CD4-positive, alpha-beta T cell (primary cell): ENCODE results near the gene GRM8. TPM values are rescaled to one million over a fixed set of nuclear protein-coding genes. Genes with fewer than 3 reads are reported as not detected.

Experiments used
- ATAC-seq: fragments of 200-7000 bp; cut with Tn5 transposase; one replicate; pipeline ENCODE4 v1.10.0; 2022; ENCODE audit warnings: mild to moderate bottlenecking; ENCODE audit not compliant: poor library complexity
- CTCF ChIA-PET: fragments of 350-600 bp; sonication (Branson Sonifier 250); formaldehyde crosslinking; loops from one replicate; lab custom pipeline; 2021; ENCODE audit warnings: antibody characterized with exemption, inconsistent platforms; lab: Charles Lee
- POLR2A ChIA-PET: fragments of 350-600 bp; sonication (Branson Sonifier 250); formaldehyde crosslinking; loops from one replicate; lab custom pipeline; 2021; ENCODE audit warnings: antibody characterized with exemption, inconsistent platforms; lab: Charles Lee
- DNase-seq, 14 experiments: peaks; one replicate each; pipeline ENCODE4 v3.0.0-alpha.2; 2013 to 2020; ENCODE audit warnings: mixed read lengths in 2 of 14
- H3K27ac ChIP-seq, 2 donors: one replicate each; pipeline versions ENCODE4 v1.5.1 to v1.7.0; 2013; ENCODE audit warnings: low read length in 2 of 2, low read depth in 1 of 2, mild to moderate bottlenecking in 1 of 2
- H3K27me3 ChIP-seq, 2 experiments: 1 replicate in 1 of 2; 2 replicates in 1 of 2; pipeline versions ENCODE4 v1.6.1 to v1.7.0; 2013; ENCODE audit warnings: low read length in 2 of 2, control low read depth in 1 of 2, mild to moderate bottlenecking in 1 of 2, moderate library complexity in 1 of 2; ENCODE audit not compliant: insufficient read depth in 2 of 2, control insufficient read depth in 1 of 2
- H3K36me3 ChIP-seq: one replicate; pipeline ENCODE4 v1.6.1; 2013; ENCODE audit warnings: low read length, control low read depth; ENCODE audit not compliant: insufficient read depth
- H3K4me1 ChIP-seq: one replicate; pipeline ENCODE4 v1.6.1; 2013; ENCODE audit warnings: low read length, control low read depth; ENCODE audit not compliant: insufficient read depth
- H3K4me3 ChIP-seq: one replicate; pipeline ENCODE4 v1.5.1; 2013; ENCODE audit warnings: mild to moderate bottlenecking, low read length, moderate library complexity
- H3K9me3 ChIP-seq, 2 experiments: 1 replicate in 1 of 2; 2 replicates in 1 of 2; pipeline versions ENCODE4 v1.6.1 to v1.7.0; 2013; ENCODE audit warnings: low read length in 2 of 2, mild to moderate bottlenecking in 2 of 2, control low read depth in 1 of 2, moderate library complexity in 1 of 2; ENCODE audit not compliant: control insufficient read depth in 1 of 2, insufficient read depth in 1 of 2
- H3K27ac Mint-ChIP-seq: one replicate; pipeline ENCODE4 v1.8.0; 2020; ENCODE audit warnings: mixed read lengths
- H3K27me3 Mint-ChIP-seq: one replicate; pipeline ENCODE4 v1.8.0; 2021; ENCODE audit warnings: mixed read lengths
- H3K36me3 Mint-ChIP-seq: one replicate; pipeline ENCODE4 v1.8.0; 2021; ENCODE audit warnings: low read depth, mixed read lengths
- H3K4me1 Mint-ChIP-seq: one replicate; pipeline ENCODE4 v1.8.0; 2021; ENCODE audit warnings: low read depth, mixed read lengths
- H3K4me3 Mint-ChIP-seq: one replicate; pipeline ENCODE4 v1.8.0; 2020; ENCODE audit warnings: mild to moderate bottlenecking, mixed read lengths
- H3K9me3 Mint-ChIP-seq: one replicate; pipeline ENCODE4 v1.8.0; 2020; ENCODE audit warnings: mixed read lengths
- intact Hi-C, 2 experiments: fragments of 100-400 bp; cut with DNase I in 1 of 2; cut with micrococcal nuclease in 1 of 2; formaldehyde crosslinking; loops; one replicate each; pipeline versions ENCODE4 v1.15.1 to v1.9.0; 2023 to 2025; cut with DNase I, micrococcal nuclease
- microRNA-seq: library from miRNA; unstranded; fragments of <30 nt; microRNA quantifications from one replicate; pipeline ENCODE4 v1.2.0, GENCODE V29; 2021; ENCODE audit warnings: borderline microRNAs expressed, borderline replicate concordance
- total RNA-seq, 174 experiments: library from RNA in 2 of 174; stranded (reverse) in 2 of 174; gene quantifications; one replicate each; pipeline ENCODE4 v1.2.3 and lab custom pipeline; 2021 to 2026
- TF ChIP-seq, protein P1 (sequence below): fragments of 200-600 bp; IDR thresholded peaks from one replicate; pipeline ENCODE4 v1.8.0; 2022; ENCODE audit warnings: antibody characterized with exemption, mild to moderate bottlenecking

GRM8 gene
- total RNA-seq, 2 experiments from 2014 or later, result not detected

DNA sequence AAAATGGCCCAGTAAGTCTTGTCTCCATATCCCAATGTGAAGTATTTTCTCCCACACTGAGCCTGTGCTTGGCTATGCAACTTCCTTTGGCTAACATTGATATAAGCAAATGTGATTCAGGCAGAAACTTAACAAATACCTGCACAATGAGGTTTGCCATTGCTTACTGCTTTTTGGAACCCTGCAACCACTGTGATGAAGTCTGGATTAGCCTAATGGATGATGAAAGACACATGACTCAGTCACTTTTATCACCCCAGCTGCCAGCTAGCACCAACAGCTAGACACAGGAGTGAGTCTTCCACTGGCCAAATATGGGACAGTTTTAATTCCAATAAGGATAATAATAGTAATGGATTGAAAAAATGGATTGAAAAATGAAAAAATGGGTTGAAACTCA, 854.5 kb downstream of the GRM8 start:
- no peaks in the 10 kb centered on the region for H3K4me1 ChIP-seq
- ChIA-PET CTCF (no interaction called here), POLR2A (no interaction called here)
- TF ChIP-seq, protein P1, sequence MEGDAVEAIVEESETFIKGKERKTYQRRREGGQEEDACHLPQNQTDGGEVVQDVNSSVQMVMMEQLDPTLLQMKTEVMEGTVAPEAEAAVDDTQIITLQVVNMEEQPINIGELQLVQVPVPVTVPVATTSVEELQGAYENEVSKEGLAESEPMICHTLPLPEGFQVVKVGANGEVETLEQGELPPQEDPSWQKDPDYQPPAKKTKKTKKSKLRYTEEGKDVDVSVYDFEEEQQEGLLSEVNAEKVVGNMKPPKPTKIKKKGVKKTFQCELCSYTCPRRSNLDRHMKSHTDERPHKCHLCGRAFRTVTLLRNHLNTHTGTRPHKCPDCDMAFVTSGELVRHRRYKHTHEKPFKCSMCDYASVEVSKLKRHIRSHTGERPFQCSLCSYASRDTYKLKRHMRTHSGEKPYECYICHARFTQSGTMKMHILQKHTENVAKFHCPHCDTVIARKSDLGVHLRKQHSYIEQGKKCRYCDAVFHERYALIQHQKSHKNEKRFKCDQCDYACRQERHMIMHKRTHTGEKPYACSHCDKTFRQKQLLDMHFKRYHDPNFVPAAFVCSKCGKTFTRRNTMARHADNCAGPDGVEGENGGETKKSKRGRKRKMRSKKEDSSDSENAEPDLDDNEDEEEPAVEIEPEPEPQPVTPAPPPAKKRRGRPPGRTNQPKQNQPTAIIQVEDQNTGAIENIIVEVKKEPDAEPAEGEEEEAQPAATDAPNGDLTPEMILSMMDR, result no peak
- no peaks in the 10 kb centered on the region for H3K27me3 Mint-ChIP-seq
- H3K27ac ChIP-seq, result no peak overlapping the region
- H3K9me3 ChIP-seq, result no peaks in the 10 kb centered on the region
- no peak overlapping the region for H3K4me3 ChIP-seq
- DNase-seq, result no peak
- peaks cover 5% of the 10 kb centered on the region for H3K9me3 Mint-ChIP-seq
- ATAC-seq, result no peak
- no peaks in the 10 kb centered on the region for H3K36me3 Mint-ChIP-seq
- no peaks in the 10 kb centered on the region for H3K4me1 Mint-ChIP-seq
- intact Hi-C loops, result no loop called here
- no peaks in the 10 kb centered on the region for H3K36me3 ChIP-seq
- H3K4me3 Mint-ChIP-seq, result no peak overlapping the region
- H3K27ac Mint-ChIP-seq, result no peak overlapping the region
- no peaks in the 10 kb centered on the region for H3K27me3 ChIP-seq

DNA sequence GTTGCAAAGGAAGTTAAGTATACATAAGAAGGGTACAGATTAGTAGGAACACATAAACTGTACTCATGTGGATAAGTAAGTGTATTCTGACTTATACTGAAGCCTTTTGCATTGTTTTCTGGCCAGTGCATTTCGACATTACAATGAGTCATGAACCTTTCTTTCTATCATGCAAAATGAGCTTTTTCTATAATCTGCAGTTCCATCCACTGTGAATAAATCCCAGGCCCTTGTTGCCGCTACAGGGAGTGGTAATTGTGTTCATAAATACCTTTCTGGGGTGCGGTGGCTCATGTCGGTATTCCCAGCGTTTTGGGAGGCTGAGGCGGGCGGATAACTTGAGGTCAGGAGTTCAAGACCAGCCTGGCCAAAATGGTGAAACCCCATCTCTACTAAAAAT, 858.3 kb downstream of the GRM8 start:
- ATAC-seq, result no peak
- no peak overlapping the region for H3K4me3 Mint-ChIP-seq

More for the DNA sequence above, 858.3 kb downstream of the GRM8 start:
- CTCF ChIA-PET, result no interaction called here
- peaks cover 0 to 8% of the 10 kb centered on the region in 2 experiments for H3K9me3 ChIP-seq
- intact Hi-C loops, result no loop called here
- Mint-ChIP-seq H3K36me3 (no peaks in the 10 kb centered on the region), H3K27ac (no peak overlapping the region), H3K9me3 (peaks cover 12% of the 10 kb centered on the region), H3K4me1 (no peaks in the 10 kb centered on the region), H3K27me3 (no peaks in the 10 kb centered on the region)
- no peak overlapping the region for H3K4me3 ChIP-seq
- POLR2A ChIA-PET, result no interaction called here
- H3K27me3 ChIP-seq, result no peaks in the 10 kb centered on the region
- TF ChIP-seq, protein P1, result no peak
- H3K4me1 ChIP-seq, result no peaks in the 10 kb centered on the region
- DNase-seq, result no peak
- no peaks in the 10 kb centered on the region for H3K36me3 ChIP-seq
- H3K27ac ChIP-seq, result no peak overlapping the region

Small RNAs within 50 kb of the gene (microRNA-seq; reads per million reads assigned to microRNA genes)
- not detected for gene MIR592

Other genes starting within 250 kb of the GRM8 start
- gene ZNF800, start 139.8 kb upstream of the GRM8 start, total RNA-seq, result 10 to 100 TPM; 73.9 to 78.9 TPM